Measurements from ENCODE around the gene MARCKS. TPM values are rescaled to one million over a fixed set of nuclear protein-coding genes. Genes with fewer than 3 reads are reported as not detected.

MARCKS gene
- 150 TPM for total RNA-seq

- peak; percentile 84 for DNase-seq (ENCODE audit: low spot score)
Measured at GRCh38 chr6:113856625-113857555, at the start of gene MARCKS. Gene MARCKS, plus strand, starts transcription at chr6:113857345. Its CDS starts 401 bp downstream, at chr6:113857746.

GRCh38 chr6:113809826-113810225, 47.3 kb upstream of the MARCKS start:
- no peak for DNase-seq (ENCODE audit: low spot score)

- no peak for DNase-seq (ENCODE audit: low spot score)
Measured at GRCh38 chr6:113813142-113813541, 44.0 kb upstream of the MARCKS start.

- no peak for DNase-seq (ENCODE audit: low spot score)
Measured at GRCh38 chr6:113818578-113818977, 38.6 kb upstream of the MARCKS start.

- no peak for DNase-seq (ENCODE audit: low spot score)
Measured at GRCh38 chr6:113819169-113819830, 37.8 kb upstream of the MARCKS start.

GRCh38 chr6:113820761-113821160, 36.4 kb upstream of the MARCKS start:
- no peak for DNase-seq (ENCODE audit: low spot score)

GRCh38 chr6:113821445-113821844, 35.7 kb upstream of the MARCKS start:
- no peak for DNase-seq (ENCODE audit: low spot score)

GRCh38 chr6:113823916-113824315, 33.2 kb upstream of the MARCKS start:
- DNase-seq (ENCODE audit: low spot score) = no peak

- no peak for DNase-seq (ENCODE audit: low spot score)
Measured at GRCh38 chr6:113824411-113824810, 32.7 kb upstream of the MARCKS start.

- DNase-seq (ENCODE audit: low spot score) = no peak
Measured at GRCh38 chr6:113824866-113825265, 32.3 kb upstream of the MARCKS start.

GRCh38 chr6:113825781-113826180, 31.4 kb upstream of the MARCKS start:
- DNase-seq (ENCODE audit: low spot score) = peak; percentile 72

GRCh38 chr6:113828984-113829695, 28.0 kb upstream of the MARCKS start:
- no peak for DNase-seq (ENCODE audit: low spot score)

GRCh38 chr6:113829696-113830045, 27.5 kb upstream of the MARCKS start:
- no peak for DNase-seq (ENCODE audit: low spot score)

- no peak for DNase-seq (ENCODE audit: low spot score)
Measured at GRCh38 chr6:113830140-113830539, 27.0 kb upstream of the MARCKS start.

GRCh38 chr6:113833537-113833936, 23.6 kb upstream of the MARCKS start:
- no peak for DNase-seq (ENCODE audit: low spot score)

GRCh38 chr6:113837170-113837569, 20.0 kb upstream of the MARCKS start:
- no peak for DNase-seq (ENCODE audit: low spot score)

- DNase-seq (ENCODE audit: low spot score) = no peak
Measured at GRCh38 chr6:113842165-113842564, 15.0 kb upstream of the MARCKS start.

- DNase-seq (ENCODE audit: low spot score) = no peak
Measured at GRCh38 chr6:113843500-113844073, 13.6 kb upstream of the MARCKS start.

- no peak for DNase-seq (ENCODE audit: low spot score)
Measured at GRCh38 chr6:113846577-113846976, 10.6 kb upstream of the MARCKS start.

GRCh38 chr6:113847447-113847846, 9.7 kb upstream of the MARCKS start:
- DNase-seq (ENCODE audit: low spot score) = no peak

- DNase-seq (ENCODE audit: low spot score) = no peak
Measured at GRCh38 chr6:113848280-113848679, 8.9 kb upstream of the MARCKS start.

- DNase-seq (ENCODE audit: low spot score) = no peak
Measured at GRCh38 chr6:113848811-113849210, 8.3 kb upstream of the MARCKS start.

Data from ureter (tissue), 1 donor.